ENCODE results near the gene HSD11B1L. TPM values are rescaled to one million over a fixed set of nuclear protein-coding genes. Genes with fewer than 3 reads are reported as not detected.

The HSD11B1L gene
- total RNA-seq, 1 experiment from 2014 or later = 6.0 TPM

DNA sequence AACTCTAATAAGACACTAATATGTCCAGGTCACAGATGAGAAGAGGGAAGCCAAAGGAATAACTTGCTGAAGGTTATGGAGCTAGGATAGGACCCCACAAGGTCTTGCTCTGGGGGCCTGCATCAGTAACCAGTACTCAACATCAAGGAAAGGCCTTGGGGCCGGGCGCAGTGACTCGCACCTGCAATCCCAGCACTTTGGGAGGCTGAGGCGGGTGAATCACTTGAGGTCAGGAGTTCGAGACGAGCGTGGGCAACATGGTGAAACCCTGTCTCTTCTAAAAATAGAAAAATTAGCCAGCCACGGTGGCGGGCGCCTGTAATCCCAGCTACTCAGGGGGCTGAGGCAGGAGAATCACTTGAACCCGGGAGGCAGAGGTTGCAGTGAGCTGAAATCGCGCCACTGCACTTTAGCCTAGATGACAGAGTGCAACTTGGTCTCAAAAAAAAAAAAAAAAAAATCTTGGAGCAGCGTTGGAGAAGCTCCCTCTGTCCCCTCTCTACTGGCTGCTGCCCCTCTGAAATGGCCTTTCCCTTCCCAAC, 37.3 kb downstream of the HSD11B1L start:
- no peak for DNase-seq (ENCODE audit: low read depth, low spot score)
- no TSS peak for BruUV-seq (replicated peaks)
- CTCF ChIA-PET = interaction anchor here (1.5 kb wide), 2 partner anchors 28 to 31 kb away, joined by 6 to 7 read pairs; no protein-coding TSS in a partner anchor
- H3K9ac ChIP-seq (ENCODE audit: low read length) = peak overlapping the region; percentile 99
- H3K9me2 ChIP-seq (ENCODE audit: insufficient read depth) = no peaks in the 10 kb centered on the region
- H3K79me2 ChIP-seq (ENCODE audit: insufficient read depth, low read length) = peaks cover 65% of the 10 kb centered on the region
- H3K4me2 ChIP-seq (ENCODE audit: low read length) = peak overlapping the region; percentile 88
- no peak overlapping the region for H2AFZ ChIP-seq (ENCODE audit: low read depth, low read length, poor library complexity, severe bottlenecking)
- H3K4me1 ChIP-seq (ENCODE audit: control insufficient read depth in 1 of 2, insufficient read depth in 2 of 2, low read length in 2 of 2) = peaks cover 10 to 28% of the 10 kb centered on the region in 2 experiments
- POLR2A ChIA-PET = interaction anchor here (0.8 to 3.1 kb wide), 4 partner anchors 27 to 110 kb away, joined by 3 to 31 read pairs (median 5); partner anchors contain the start of gene RPL36
- H3K4me3 ChIP-seq (replicated peaks in 1 of 2; ENCODE audit: low read depth in 1 of 2, low read length in 2 of 2) = peak overlapping the region; percentile 99 to 100
- H3K36me3 ChIP-seq (ENCODE audit: control insufficient read depth in 1 of 2, insufficient read depth in 2 of 2, low read length in 2 of 2) = peaks cover 11 to 20% of the 10 kb centered on the region in 2 experiments; a peak in 3 of 4 replicates
- RAD21 ChIA-PET (ENCODE audit: low non-redundant PET in 1 of 2, low total read pairs in 2 of 2, uncharacterized antibody in 2 of 2, unreplicated experiment in 2 of 2) = no interaction called here
- peak overlapping the region; percentile 85 for H3K27ac ChIP-seq (ENCODE audit: low read depth, low read length)
- no peaks in the 10 kb centered on the region for H3K9me3 ChIP-seq (ENCODE audit: control insufficient read depth in 1 of 2, insufficient read depth in 1 of 2, low read depth in 1 of 2, low read length in 2 of 2)
- TF ChIP-seq EZH2phosphoT487 (IDR thresholded peaks at IDR 0.05; ENCODE audit: borderline replicate concordance) = no peak
- TF ChIP-seq POLR2AphosphoS5 (IDR thresholded peaks at IDR 0.05; ENCODE audit: low read depth, low read length) = no peak
- TF ChIP-seq, protein P1, sequence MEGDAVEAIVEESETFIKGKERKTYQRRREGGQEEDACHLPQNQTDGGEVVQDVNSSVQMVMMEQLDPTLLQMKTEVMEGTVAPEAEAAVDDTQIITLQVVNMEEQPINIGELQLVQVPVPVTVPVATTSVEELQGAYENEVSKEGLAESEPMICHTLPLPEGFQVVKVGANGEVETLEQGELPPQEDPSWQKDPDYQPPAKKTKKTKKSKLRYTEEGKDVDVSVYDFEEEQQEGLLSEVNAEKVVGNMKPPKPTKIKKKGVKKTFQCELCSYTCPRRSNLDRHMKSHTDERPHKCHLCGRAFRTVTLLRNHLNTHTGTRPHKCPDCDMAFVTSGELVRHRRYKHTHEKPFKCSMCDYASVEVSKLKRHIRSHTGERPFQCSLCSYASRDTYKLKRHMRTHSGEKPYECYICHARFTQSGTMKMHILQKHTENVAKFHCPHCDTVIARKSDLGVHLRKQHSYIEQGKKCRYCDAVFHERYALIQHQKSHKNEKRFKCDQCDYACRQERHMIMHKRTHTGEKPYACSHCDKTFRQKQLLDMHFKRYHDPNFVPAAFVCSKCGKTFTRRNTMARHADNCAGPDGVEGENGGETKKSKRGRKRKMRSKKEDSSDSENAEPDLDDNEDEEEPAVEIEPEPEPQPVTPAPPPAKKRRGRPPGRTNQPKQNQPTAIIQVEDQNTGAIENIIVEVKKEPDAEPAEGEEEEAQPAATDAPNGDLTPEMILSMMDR (IDR thresholded peaks at IDR 0.05 in 2 of 3, conservative IDR thresholded peaks at IDR 0.05 in 1 of 3; ENCODE audit: borderline replicate concordance in 1 of 3, insufficient read depth in 1 of 3, low read depth in 2 of 3, low read length in 2 of 3) = no peak
- TF ChIP-seq EZH2 (IDR thresholded peaks at IDR 0.05) = no peak
- TF ChIP-seq EGR1 (IDR thresholded peaks at IDR 0.05; ENCODE audit: low read depth) = no peak
- TF ChIP-seq, protein P2, sequence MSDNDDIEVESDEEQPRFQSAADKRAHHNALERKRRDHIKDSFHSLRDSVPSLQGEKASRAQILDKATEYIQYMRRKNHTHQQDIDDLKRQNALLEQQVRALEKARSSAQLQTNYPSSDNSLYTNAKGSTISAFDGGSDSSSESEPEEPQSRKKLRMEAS (IDR thresholded peaks at IDR 0.05) = no peak
- no peak for TF ChIP-seq SRF (IDR thresholded peaks at IDR 0.05; ENCODE audit: low read depth)
- TF ChIP-seq FOSL1 (IDR thresholded peaks at IDR 0.05; ENCODE audit: low read depth) = no peak
- TF ChIP-seq ZFX (IDR thresholded peaks at IDR 0.05) = no peak
- TF ChIP-seq, protein P3, sequence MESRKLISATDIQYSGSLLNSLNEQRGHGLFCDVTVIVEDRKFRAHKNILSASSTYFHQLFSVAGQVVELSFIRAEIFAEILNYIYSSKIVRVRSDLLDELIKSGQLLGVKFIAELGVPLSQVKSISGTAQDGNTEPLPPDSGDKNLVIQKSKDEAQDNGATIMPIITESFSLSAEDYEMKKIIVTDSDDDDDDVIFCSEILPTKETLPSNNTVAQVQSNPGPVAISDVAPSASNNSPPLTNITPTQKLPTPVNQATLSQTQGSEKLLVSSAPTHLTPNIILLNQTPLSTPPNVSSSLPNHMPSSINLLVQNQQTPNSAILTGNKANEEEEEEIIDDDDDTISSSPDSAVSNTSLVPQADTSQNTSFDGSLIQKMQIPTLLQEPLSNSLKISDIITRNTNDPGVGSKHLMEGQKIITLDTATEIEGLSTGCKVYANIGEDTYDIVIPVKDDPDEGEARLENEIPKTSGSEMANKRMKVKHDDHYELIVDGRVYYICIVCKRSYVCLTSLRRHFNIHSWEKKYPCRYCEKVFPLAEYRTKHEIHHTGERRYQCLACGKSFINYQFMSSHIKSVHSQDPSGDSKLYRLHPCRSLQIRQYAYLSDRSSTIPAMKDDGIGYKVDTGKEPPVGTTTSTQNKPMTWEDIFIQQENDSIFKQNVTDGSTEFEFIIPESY (IDR thresholded peaks at IDR 0.05; ENCODE audit: extremely low read depth, insufficient replicate concordance, low read length) = no peak
- no peak for TF ChIP-seq RAD21 (IDR thresholded peaks at IDR 0.05; ENCODE audit: low read depth)
- TF ChIP-seq ELF1 (IDR thresholded peaks at IDR 0.05; ENCODE audit: borderline replicate concordance, low read depth) = no peak
- no peak for TF ChIP-seq POLR2A (IDR thresholded peaks at IDR 0.05; ENCODE audit: borderline replicate concordance, extremely low read depth, insufficient read depth, insufficient read length)
- no peak for TF ChIP-seq SIN3A (IDR thresholded peaks at IDR 0.05; ENCODE audit: low read depth)
- no peak for TF ChIP-seq CBX3 (IDR thresholded peaks at IDR 0.05; ENCODE audit: low read depth)
- H3K27me3 ChIP-seq (ENCODE audit: insufficient read depth, low read length) = no peaks in the 10 kb centered on the region
- no peak for ATAC-seq
- intact Hi-C loops (cut with micrococcal nuclease) = no loop called here
- peaks cover 5% of the 10 kb centered on the region; the same call in 1 of the 2 replicates for H4K20me1 ChIP-seq (ENCODE audit: insufficient read depth)
